Bronchial epithelial cell (primary cell): ENCODE results near the gene SF3B3. TPM values are rescaled to one million over a fixed set of nuclear protein-coding genes. Genes with fewer than 3 reads are reported as not detected.

ENCODE experiments used
- DNase-seq: peaks from one replicate; pipeline ENCODE4 v3.0.0-alpha.2; 2010; ENCODE audit warnings: low read depth
- FAIRE-seq: peaks from 2 replicates; lab custom pipeline; 2011; peaks lifted over from hg19 to GRCh38; lab: Jason Lieb, UNC
- H3K27me3 ChIP-seq: 2 replicates; pipeline ENCODE4 v1.5.1; 2011; ENCODE audit warnings: low read length; ENCODE audit not compliant: control insufficient read depth, insufficient read depth
- H3K36me3 ChIP-seq: 2 replicates; pipeline ENCODE4 v1.5.1; 2011; ENCODE audit warnings: low read length; ENCODE audit not compliant: control insufficient read depth, insufficient read depth
- H3K4me3 ChIP-seq: 2 replicates; pipeline ENCODE4 v1.5.1; 2011; ENCODE audit warnings: mild to moderate bottlenecking, low read depth, low read length, control low read depth
- CTCF ChIP-seq: IDR thresholded peaks from 2 replicates; pipeline ENCODE4 v1.5.1; 2011; ENCODE audit warnings: mild to moderate bottlenecking, moderate library complexity, low read length, control low read depth, inconsistent platforms; ENCODE audit not compliant: insufficient read depth, severe bottlenecking
- total RNA-seq: library from RNA; depleted of rRNA; stranded (reverse); fragments of >200 nt; gene quantifications from 2 replicates; pipeline ENCODE4 v1.2.1, GENCODE V29; 2014

Gene SF3B3
- total RNA-seq, result 58.1 and 80.6 TPM in 2 replicates

DNA sequence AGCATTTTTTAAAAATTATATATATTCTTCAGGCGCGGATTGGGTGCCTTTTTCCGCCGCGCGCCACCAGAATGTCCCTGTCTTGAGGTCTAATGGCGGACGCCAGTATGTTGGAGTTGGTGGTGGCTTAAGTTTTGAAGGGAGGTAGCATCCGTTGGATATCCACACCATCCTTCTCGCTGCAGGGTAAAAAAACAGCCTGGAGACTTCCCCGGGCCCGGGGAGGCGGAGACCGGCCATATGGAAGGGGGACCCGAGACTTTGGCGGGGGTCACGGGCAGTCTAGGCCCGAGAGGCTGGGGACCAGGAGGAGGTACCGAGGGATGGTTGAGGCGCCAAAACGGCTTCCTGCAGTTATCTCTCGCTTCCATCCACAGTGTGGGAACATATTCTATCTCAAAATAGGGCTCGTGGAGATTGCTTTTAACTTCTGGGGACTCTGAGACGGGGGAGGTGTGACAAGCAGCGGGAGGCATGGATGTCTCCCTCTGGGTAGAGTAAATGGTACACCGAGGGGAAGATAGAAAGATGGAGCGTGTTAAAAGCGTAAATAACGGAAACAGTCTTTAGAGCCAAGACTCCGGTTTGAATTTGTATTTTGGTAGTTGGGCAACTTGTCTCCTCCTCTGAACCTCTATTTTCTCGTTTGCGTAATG, at the start of gene SF3B3:
SF3B3 (plus strand) TSS at position 74 of the 656 bp plus-strand sequence. CDS start 2,841 bp downstream, outside the sequence.
- no peaks in the 10 kb centered on the region for H3K27me3 ChIP-seq
- FAIRE-seq (no peak), DNase-seq (peak; percentile 39)
- no peak for TF ChIP-seq CTCF
- peaks cover 6% of the 10 kb centered on the region for H3K36me3 ChIP-seq
- H3K4me3 ChIP-seq, result peak within 1 kb of the TSS; percentile 87

DNA sequence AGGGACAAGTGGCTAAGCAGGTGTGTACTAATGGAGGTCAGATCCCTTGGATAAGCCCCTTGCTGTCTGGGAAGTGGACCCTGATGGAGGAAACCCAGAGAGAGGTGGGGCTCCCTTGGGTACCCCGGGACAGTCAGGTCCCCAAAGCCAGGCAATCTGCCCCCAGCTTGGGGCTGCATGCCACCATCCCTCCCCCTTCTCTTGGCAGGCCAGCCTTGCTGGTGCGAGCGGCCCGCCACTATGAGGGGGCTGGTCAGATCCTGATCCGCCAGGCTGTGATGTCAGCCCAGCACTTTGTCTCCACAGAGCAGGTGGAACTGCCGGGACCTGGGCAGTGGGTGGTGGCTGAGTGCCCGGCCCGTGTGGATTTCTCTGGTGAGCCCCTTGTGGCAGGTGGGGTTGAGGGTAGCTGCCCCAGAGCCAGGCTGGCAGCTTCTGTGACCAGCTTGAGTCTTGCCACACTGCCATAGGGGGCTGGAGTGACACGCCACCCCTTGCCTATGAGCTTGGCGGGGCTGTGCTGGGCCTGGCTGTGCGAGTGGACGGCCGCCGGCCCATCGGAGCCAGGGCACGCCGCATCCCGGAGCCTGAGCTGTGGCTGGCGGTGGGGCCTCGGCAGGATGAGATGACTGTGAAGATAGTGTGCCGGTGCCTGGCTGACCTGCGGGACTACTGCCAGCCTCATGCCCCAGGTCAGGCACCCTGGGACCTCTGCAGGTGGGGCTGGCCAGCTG, 49.1 kb upstream of the SF3B3 start:
- Histone ChIP-seq H3K27me3 (no peaks in the 10 kb centered on the region), H3K36me3 (peaks cover 6% of the 10 kb centered on the region), H3K4me3 (no peak overlapping the region)
- no peak for TF ChIP-seq CTCF
- no peak for FAIRE-seq
- no peak for DNase-seq

- Histone ChIP-seq H3K36me3 (peaks cover 9% of the 10 kb centered on the region), H3K27me3 (no peaks in the 10 kb centered on the region), H3K4me3 (no peak overlapping the region)
- TF ChIP-seq CTCF, result no peak
- FAIRE-seq, result no peak
- no peak for DNase-seq
Observed at GRCh38 chr16:70475054-70475871, 48.4 kb upstream of the SF3B3 start.

- peak; percentile 93 for FAIRE-seq
- peak; percentile 62 for DNase-seq
- no peaks in the 10 kb centered on the region for H3K27me3 ChIP-seq
- TF ChIP-seq CTCF, result no peak
- H3K36me3 ChIP-seq, result peaks cover 13% of the 10 kb centered on the region
- no peak overlapping the region for H3K4me3 ChIP-seq
Observed at GRCh38 chr16:70476272-70477020, 47.2 kb upstream of the SF3B3 start.

DNA sequence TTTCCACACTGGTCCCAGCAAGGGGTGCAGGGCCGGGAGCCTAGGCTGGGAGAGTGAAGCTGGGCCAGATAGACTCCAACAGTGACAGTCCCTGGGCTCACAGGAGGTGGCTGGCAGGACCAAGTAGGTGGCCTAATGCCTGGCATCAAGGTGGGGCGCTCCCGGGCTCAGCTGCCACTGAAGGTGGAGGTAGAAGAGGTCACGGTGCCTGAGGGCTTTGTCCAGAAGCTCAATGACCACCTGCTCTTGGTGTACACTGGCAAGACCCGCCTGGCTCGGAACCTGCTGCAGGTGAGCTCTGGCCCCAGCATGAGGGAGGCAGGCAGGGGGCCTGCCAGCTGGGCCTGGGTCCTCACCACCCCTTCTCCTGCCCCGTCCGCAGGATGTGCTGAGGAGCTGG, 45.4 kb upstream of the SF3B3 start:
- Histone ChIP-seq H3K27me3 (no peaks in the 10 kb centered on the region), H3K4me3 (no peak overlapping the region), H3K36me3 (peaks cover 17% of the 10 kb centered on the region)
- no peak for DNase-seq
- FAIRE-seq, result peak; percentile 40
- no peak for TF ChIP-seq CTCF
